Measurements from ENCODE around the gene SPACA7. TPM values are rescaled to one million over a fixed set of nuclear protein-coding genes. Genes with fewer than 3 reads are reported as not detected.
A peak's percentile ranks its signal among the peaks of the same experiment; 100 is the strongest.

The SPACA7 gene
- not detected for total RNA-seq
- long read RNA-seq = 0 reads

GRCh38 chr13:112376050-112376681 is at the start of gene SPACA7:
Gene SPACA7 (plus strand): TSS chr13:112376355. CDS start chr13:112376386, 31 bp downstream.
- intact Hi-C loops (cut with DNase I) = no loop called here
- ATAC-seq (ENCODE audit: poor library complexity) (no peak), DNase-seq (no peak)

GRCh38 chr13:112326821-112327370 is 49.3 kb upstream of the SPACA7 start:
- ATAC-seq (ENCODE audit: poor library complexity) = no peak
- intact Hi-C loops (cut with DNase I) = no loop called here

GRCh38 chr13:112328936-112329335 is 47.2 kb upstream of the SPACA7 start:
- intact Hi-C loops (cut with DNase I) = no loop called here
- no peak for DNase-seq
- no peak for ATAC-seq (ENCODE audit: poor library complexity)

More at GRCh38 chr13:112326821-112327370, 49.3 kb upstream of the SPACA7 start:
- no peak for DNase-seq

GRCh38 chr13:112329376-112329775 is 46.8 kb upstream of the SPACA7 start:
- ATAC-seq (ENCODE audit: poor library complexity) (no peak), DNase-seq (no peak)
- intact Hi-C loops (cut with DNase I) = no loop called here

GRCh38 chr13:112330066-112330465 is 46.1 kb upstream of the SPACA7 start:
- intact Hi-C loops (cut with DNase I) = no loop called here
- no peak for ATAC-seq (ENCODE audit: poor library complexity)
- DNase-seq = no peak

- ATAC-seq (ENCODE audit: poor library complexity) (peak; percentile 30), DNase-seq (no peak)
- intact Hi-C loops (cut with DNase I) = no loop called here
Observed at GRCh38 chr13:112330479-112331381, 45.4 kb upstream of the SPACA7 start.

GRCh38 chr13:112331675-112332074 is 44.5 kb upstream of the SPACA7 start:
- ATAC-seq (ENCODE audit: poor library complexity) = no peak
- DNase-seq = no peak
- intact Hi-C loops (cut with DNase I) = no loop called here

GRCh38 chr13:112332727-112333126 is 43.4 kb upstream of the SPACA7 start:
- ATAC-seq (ENCODE audit: poor library complexity) (no peak), DNase-seq (no peak)
- intact Hi-C loops (cut with DNase I) = no loop called here

GRCh38 chr13:112333756-112334543 is 42.2 kb upstream of the SPACA7 start:
- no peak for DNase-seq
- ATAC-seq (ENCODE audit: poor library complexity) = no peak
- intact Hi-C loops (cut with DNase I) = no loop called here

- intact Hi-C loops (cut with DNase I) = no loop called here
- DNase-seq (no peak), ATAC-seq (ENCODE audit: poor library complexity) (no peak)
Observed at GRCh38 chr13:112335135-112335534, 41.0 kb upstream of the SPACA7 start.

- DNase-seq (no peak), ATAC-seq (ENCODE audit: poor library complexity) (no peak)
- intact Hi-C loops (cut with DNase I) = no loop called here
Observed at GRCh38 chr13:112341446-112341845, 34.7 kb upstream of the SPACA7 start.

- DNase-seq (no peak), ATAC-seq (ENCODE audit: poor library complexity) (no peak)
- intact Hi-C loops (cut with DNase I) = no loop called here
Observed at GRCh38 chr13:112341976-112342735, 34.0 kb upstream of the SPACA7 start.

- DNase-seq (no peak), ATAC-seq (ENCODE audit: poor library complexity) (no peak)
- intact Hi-C loops (cut with DNase I) = no loop called here
Observed at GRCh38 chr13:112342841-112343361, 33.3 kb upstream of the SPACA7 start.

- intact Hi-C loops (cut with DNase I) = no loop called here
- DNase-seq = no peak
- no peak for ATAC-seq (ENCODE audit: poor library complexity)
Observed at GRCh38 chr13:112343591-112343990, 32.6 kb upstream of the SPACA7 start.

GRCh38 chr13:112345826-112346172 is 30.4 kb upstream of the SPACA7 start:
- intact Hi-C loops (cut with DNase I) = no loop called here
- DNase-seq (no peak), ATAC-seq (ENCODE audit: poor library complexity) (no peak)

GRCh38 chr13:112346173-112346898 is 29.8 kb upstream of the SPACA7 start:
- intact Hi-C loops (cut with DNase I) = no loop called here
- DNase-seq (no peak), ATAC-seq (ENCODE audit: poor library complexity) (no peak)

GRCh38 chr13:112346899-112347229 is 29.3 kb upstream of the SPACA7 start:
- ATAC-seq (ENCODE audit: poor library complexity) = no peak
- no peak for DNase-seq
- intact Hi-C loops (cut with DNase I) = no loop called here

- ATAC-seq (ENCODE audit: poor library complexity) = no peak
- no peak for DNase-seq
- intact Hi-C loops (cut with DNase I) = no loop called here
Observed at GRCh38 chr13:112347986-112348385, 28.2 kb upstream of the SPACA7 start.

Measured in Right ventricle myocardium superior (tissue), 1 donor.